ENCODE results near the gene GNL1. TPM values are rescaled to one million over a fixed set of nuclear protein-coding genes. Genes with fewer than 3 reads are reported as not detected.
A peak's percentile ranks its signal among the peaks of the same experiment; 100 is the strongest.

The GNL1 gene
- 72.6 TPM for total RNA-seq

- peak; percentile 97 for DNase-seq (ENCODE audit: low spot score)
Measured at GRCh38 chr6:30556066-30556905, at the start of gene GNL1. Gene GNL1 (minus strand): TSS chr6:30556489. CDS start chr6:30556203, 286 bp downstream.

GRCh38 chr6:30603961-30604360, 47.7 kb upstream of the GNL1 start:
- no peak for DNase-seq (ENCODE audit: low spot score)

GRCh38 chr6:30601815-30602641, 45.7 kb upstream of the GNL1 start:
- no peak for DNase-seq (ENCODE audit: low spot score)

GRCh38 chr6:30601436-30601814, 45.1 kb upstream of the GNL1 start:
- DNase-seq (ENCODE audit: low spot score) = no peak

- DNase-seq (ENCODE audit: low spot score) = no peak
Measured at GRCh38 chr6:30600451-30600961, 44.2 kb upstream of the GNL1 start.

- no peak for DNase-seq (ENCODE audit: low spot score)
Measured at GRCh38 chr6:30599625-30600324, 43.5 kb upstream of the GNL1 start.

- DNase-seq (ENCODE audit: low spot score) = no peak
Measured at GRCh38 chr6:30598912-30599624, 42.8 kb upstream of the GNL1 start.

GRCh38 chr6:30597315-30598144, 41.2 kb upstream of the GNL1 start:
- peak; percentile 83 for DNase-seq (ENCODE audit: low spot score)

- no peak for DNase-seq (ENCODE audit: low spot score)
Measured at GRCh38 chr6:30592287-30592686, 36.0 kb upstream of the GNL1 start.

GRCh38 chr6:30591008-30591407, 34.7 kb upstream of the GNL1 start:
- DNase-seq (ENCODE audit: low spot score) = peak; percentile 75

GRCh38 chr6:30590509-30590908, 34.2 kb upstream of the GNL1 start:
- no peak for DNase-seq (ENCODE audit: low spot score)

- no peak for DNase-seq (ENCODE audit: low spot score)
Measured at GRCh38 chr6:30589754-30590358, 33.6 kb upstream of the GNL1 start.

- no peak for DNase-seq (ENCODE audit: low spot score)
Measured at GRCh38 chr6:30583921-30584320, 27.6 kb upstream of the GNL1 start.

- DNase-seq (ENCODE audit: low spot score) = no peak
Measured at GRCh38 chr6:30578051-30578450, 21.8 kb upstream of the GNL1 start.

- no peak for DNase-seq (ENCODE audit: low spot score)
Measured at GRCh38 chr6:30573113-30573512, 16.8 kb upstream of the GNL1 start.

- no peak for DNase-seq (ENCODE audit: low spot score)
Measured at GRCh38 chr6:30572148-30572547, 15.9 kb upstream of the GNL1 start.

- DNase-seq (ENCODE audit: low spot score) = no peak
Measured at GRCh38 chr6:30571762-30572082, 15.4 kb upstream of the GNL1 start.

GRCh38 chr6:30571075-30571761, 14.9 kb upstream of the GNL1 start, which contains the start of gene ABCF1:
Gene ABCF1 (plus strand): TSS chr6:30571442. CDS start chr6:30571488, 46 bp downstream.
- DNase-seq (ENCODE audit: low spot score) = peak; percentile 98

- no peak for DNase-seq (ENCODE audit: low spot score)
Measured at GRCh38 chr6:30570740-30571074, 14.4 kb upstream of the GNL1 start.

- no peak for DNase-seq (ENCODE audit: low spot score)
Measured at GRCh38 chr6:30570263-30570662, 14.0 kb upstream of the GNL1 start.
